Measurements from ENCODE around the gene PGM1. TPM values are rescaled to one million over a fixed set of nuclear protein-coding genes. Genes with fewer than 3 reads are reported as not detected.

PGM1 gene
- total and polyA plus RNA-seq, 2 donors (not counting 3 experiments of a cell fraction or from before 2014, with no cell fraction given) = 9.3 to 21.0 TPM

DNA sequence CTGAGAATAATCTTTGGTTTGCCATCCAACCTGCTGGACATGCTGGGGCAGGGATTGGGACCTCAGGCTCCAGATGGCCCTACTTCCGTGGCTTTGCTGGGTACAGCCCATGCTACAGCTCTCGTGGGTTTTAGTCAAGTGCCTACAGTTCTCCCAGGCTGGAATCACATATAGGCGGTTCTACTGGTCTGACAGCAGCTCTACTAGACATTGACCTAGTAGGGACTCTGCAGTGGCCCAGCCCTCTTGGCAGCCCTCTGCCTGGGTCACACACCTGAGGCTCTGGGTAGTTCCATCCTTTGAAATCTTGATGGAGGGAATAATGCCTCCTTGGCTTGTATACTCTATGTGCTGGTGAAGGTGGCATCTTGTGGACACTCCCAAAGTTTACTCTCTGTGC, 72.2 kb downstream of the PGM1 start:
- Histone ChIP-seq H3K36me3 (ENCODE audit: control insufficient read depth in 2 of 2, extremely low read depth in 1 of 2, insufficient read depth in 2 of 2, low read length in 2 of 2) (no peaks in the 10 kb centered on the region), H4K20me1 (replicated peaks; ENCODE audit: control insufficient read depth, extremely low read depth, insufficient read depth, low read length) (no peaks in the 10 kb centered on the region), H3K4me3 (replicated peaks in 1 of 3; ENCODE audit: insufficient read depth in 1 of 3, low read depth in 1 of 3, low read length in 3 of 3) (no peak overlapping the region), H3K4me1 (ENCODE audit: control insufficient read depth, extremely low read depth, insufficient read depth, low read length) (peaks cover 12% of the 10 kb centered on the region), H3K4me2 (ENCODE audit: insufficient read depth, low read length) (no peak overlapping the region), H3K27me3 (ENCODE audit: control insufficient read depth in 2 of 2, insufficient read depth in 2 of 2, low read length in 2 of 2) (no peaks in the 10 kb centered on the region), H3K9me1 (replicated peaks; ENCODE audit: control insufficient read depth, extremely low read depth, insufficient read depth, low read length) (no peaks in the 10 kb centered on the region), H3K9me3 (replicated peaks; ENCODE audit: control insufficient read depth, insufficient read depth, low read length) (no peaks in the 10 kb centered on the region), H2AFZ (ENCODE audit: low read depth, low read length) (no peak overlapping the region), H3K79me2 (ENCODE audit: control insufficient read depth, insufficient read depth, low read length) (no peaks in the 10 kb centered on the region), H3K9ac (replicated peaks; ENCODE audit: extremely low read depth, insufficient read depth, low read length) (no peak overlapping the region), H3K27ac (ENCODE audit: insufficient read depth, low read depth, low read length) (no peak overlapping the region)
- intact Hi-C loops (cut with micrococcal nuclease) = no loop called here
- DNase-seq (ENCODE audit: low read depth, low spot score) (no peak), FAIRE-seq (no peak)
- dilution Hi-C loops (cut with MboI; ENCODE audit: extremely low pct_ligation_motif_present, low sequenced_read_pairs) = loop anchor here (25.0 kb wide), 1 partner anchor 572 kb away; no protein-coding TSS in a partner anchor
- ChIA-PET POLR2A (no interaction called here), CTCF (interaction anchor here (0.8 to 1.9 kb wide), 3 partner anchors 9 to 498 kb away, joined by 3 to 10 read pairs (median 6); no protein-coding TSS in a partner anchor)
- BruUV-seq (replicated peaks) = no TSS peak
- TF ChIP-seq JUN (IDR thresholded peaks at IDR 0.05; ENCODE audit: borderline replicate concordance, insufficient read depth, insufficient read length, low read depth) (no peak), POLR2A (IDR thresholded peaks at IDR 0.05; ENCODE audit: low read depth, low read length) (no peak), EZH2 (IDR thresholded peaks at IDR 0.05; ENCODE audit: borderline replicate concordance, low read depth, low read length, severe bottlenecking) (no peak)

DNA sequence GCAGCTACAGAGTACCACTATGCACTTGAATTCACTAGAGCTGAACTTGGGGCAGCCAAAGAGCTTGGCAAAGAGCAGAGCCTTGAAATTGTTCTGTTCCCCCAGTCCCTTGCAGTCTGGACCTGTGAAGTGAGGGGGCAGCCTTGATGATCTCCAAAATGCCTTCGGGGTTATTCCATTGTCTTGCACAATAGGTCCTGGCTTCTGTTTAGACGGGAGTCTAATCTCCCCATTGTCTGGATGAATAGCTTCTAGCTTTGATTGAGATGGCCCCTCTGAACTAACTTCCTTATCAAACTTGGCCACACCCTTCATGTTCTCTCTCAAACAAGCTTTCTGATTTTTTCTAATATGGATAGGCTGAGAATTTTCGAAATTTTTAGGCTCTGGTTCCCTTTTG, 72.6 kb downstream of the PGM1 start:
- Histone ChIP-seq H3K36me3 (ENCODE audit: control insufficient read depth in 2 of 2, extremely low read depth in 1 of 2, insufficient read depth in 2 of 2, low read length in 2 of 2) (no peaks in the 10 kb centered on the region), H3K27ac (ENCODE audit: insufficient read depth, low read depth, low read length) (no peak overlapping the region), H3K4me2 (ENCODE audit: insufficient read depth, low read length) (no peak overlapping the region), H3K27me3 (ENCODE audit: control insufficient read depth in 2 of 2, insufficient read depth in 2 of 2, low read length in 2 of 2) (no peaks in the 10 kb centered on the region), H3K9ac (replicated peaks; ENCODE audit: extremely low read depth, insufficient read depth, low read length) (no peak overlapping the region), H3K9me3 (replicated peaks; ENCODE audit: control insufficient read depth, insufficient read depth, low read length) (no peaks in the 10 kb centered on the region), H3K79me2 (ENCODE audit: control insufficient read depth, insufficient read depth, low read length) (no peaks in the 10 kb centered on the region), H2AFZ (ENCODE audit: low read depth, low read length) (no peak overlapping the region), H3K9me1 (replicated peaks; ENCODE audit: control insufficient read depth, extremely low read depth, insufficient read depth, low read length) (no peaks in the 10 kb centered on the region), H3K4me3 (replicated peaks in 1 of 3; ENCODE audit: insufficient read depth in 1 of 3, low read depth in 1 of 3, low read length in 3 of 3) (no peak overlapping the region), H3K4me1 (ENCODE audit: control insufficient read depth, extremely low read depth, insufficient read depth, low read length) (peaks cover 12% of the 10 kb centered on the region), H4K20me1 (replicated peaks; ENCODE audit: control insufficient read depth, extremely low read depth, insufficient read depth, low read length) (no peaks in the 10 kb centered on the region)
- intact Hi-C loops (cut with micrococcal nuclease) (no loop called here), dilution Hi-C loops (cut with MboI; ENCODE audit: extremely low pct_ligation_motif_present, low sequenced_read_pairs) (loop anchor here (25.0 kb wide), 1 partner anchor 571 kb away; no protein-coding TSS in a partner anchor)
- POLR2A ChIA-PET = no interaction called here
- FAIRE-seq (no peak), DNase-seq (ENCODE audit: low read depth, low spot score) (no peak)
- no TSS peak for BruUV-seq (replicated peaks)
- CTCF ChIA-PET = interaction anchor here (0.7 to 1.5 kb wide), 3 partner anchors 9 to 498 kb away, joined by 3 to 10 read pairs (median 3); no protein-coding TSS in a partner anchor
- TF ChIP-seq POLR2A (IDR thresholded peaks at IDR 0.05; ENCODE audit: low read depth, low read length) (no peak), FOS (IDR thresholded peaks at IDR 0.05; ENCODE audit: borderline replicate concordance, insufficient read depth, low read length) (no peak), POLR2AphosphoS5 (IDR thresholded peaks at IDR 0.05; ENCODE audit: insufficient read depth, low read depth, low read length) (no peak)
- TF ChIP-seq, protein P1, sequence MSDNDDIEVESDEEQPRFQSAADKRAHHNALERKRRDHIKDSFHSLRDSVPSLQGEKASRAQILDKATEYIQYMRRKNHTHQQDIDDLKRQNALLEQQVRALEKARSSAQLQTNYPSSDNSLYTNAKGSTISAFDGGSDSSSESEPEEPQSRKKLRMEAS (IDR thresholded peaks at IDR 0.05; ENCODE audit: insufficient read depth, insufficient read length) = no peak

All from endothelial cell of umbilical vein (primary cell).